Measurements from ENCODE around the gene SAMD10.

GRCh38 chr20:63945921-63946920, 33.2 kb downstream of the SAMD10 start:
- TF ChIP-seq CTCF (IDR thresholded peaks at IDR 0.05) (no peak), TCF7L2 (IDR thresholded peaks at IDR 0.05; ENCODE audit: low read depth, low read length) (no peak), POLR2AphosphoS5 (IDR thresholded peaks at IDR 0.05; ENCODE audit: low read depth, low read length) (no peak)
- TF ChIP-seq, protein P1, sequence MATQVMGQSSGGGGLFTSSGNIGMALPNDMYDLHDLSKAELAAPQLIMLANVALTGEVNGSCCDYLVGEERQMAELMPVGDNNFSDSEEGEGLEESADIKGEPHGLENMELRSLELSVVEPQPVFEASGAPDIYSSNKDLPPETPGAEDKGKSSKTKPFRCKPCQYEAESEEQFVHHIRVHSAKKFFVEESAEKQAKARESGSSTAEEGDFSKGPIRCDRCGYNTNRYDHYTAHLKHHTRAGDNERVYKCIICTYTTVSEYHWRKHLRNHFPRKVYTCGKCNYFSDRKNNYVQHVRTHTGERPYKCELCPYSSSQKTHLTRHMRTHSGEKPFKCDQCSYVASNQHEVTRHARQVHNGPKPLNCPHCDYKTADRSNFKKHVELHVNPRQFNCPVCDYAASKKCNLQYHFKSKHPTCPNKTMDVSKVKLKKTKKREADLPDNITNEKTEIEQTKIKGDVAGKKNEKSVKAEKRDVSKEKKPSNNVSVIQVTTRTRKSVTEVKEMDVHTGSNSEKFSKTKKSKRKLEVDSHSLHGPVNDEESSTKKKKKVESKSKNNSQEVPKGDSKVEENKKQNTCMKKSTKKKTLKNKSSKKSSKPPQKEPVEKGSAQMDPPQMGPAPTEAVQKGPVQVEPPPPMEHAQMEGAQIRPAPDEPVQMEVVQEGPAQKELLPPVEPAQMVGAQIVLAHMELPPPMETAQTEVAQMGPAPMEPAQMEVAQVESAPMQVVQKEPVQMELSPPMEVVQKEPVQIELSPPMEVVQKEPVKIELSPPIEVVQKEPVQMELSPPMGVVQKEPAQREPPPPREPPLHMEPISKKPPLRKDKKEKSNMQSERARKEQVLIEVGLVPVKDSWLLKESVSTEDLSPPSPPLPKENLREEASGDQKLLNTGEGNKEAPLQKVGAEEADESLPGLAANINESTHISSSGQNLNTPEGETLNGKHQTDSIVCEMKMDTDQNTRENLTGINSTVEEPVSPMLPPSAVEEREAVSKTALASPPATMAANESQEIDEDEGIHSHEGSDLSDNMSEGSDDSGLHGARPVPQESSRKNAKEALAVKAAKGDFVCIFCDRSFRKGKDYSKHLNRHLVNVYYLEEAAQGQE (IDR thresholded peaks at IDR 0.05; ENCODE audit: insufficient read depth in 1 of 2, low read depth in 2 of 2, low read length in 1 of 2): no peak
